GM12872 (cell line): ENCODE results near the gene MPPED1.

Experiments
- TF ChIP-seq, protein P1 (sequence below): IDR thresholded peaks from 3 replicates; pipeline ENCODE4 v1.5.1; 2011; ENCODE audit warnings: low read depth, mild to moderate bottlenecking, low read length, moderate library complexity; ENCODE audit not compliant: insufficient read depth

The MPPED1 gene

DNA sequence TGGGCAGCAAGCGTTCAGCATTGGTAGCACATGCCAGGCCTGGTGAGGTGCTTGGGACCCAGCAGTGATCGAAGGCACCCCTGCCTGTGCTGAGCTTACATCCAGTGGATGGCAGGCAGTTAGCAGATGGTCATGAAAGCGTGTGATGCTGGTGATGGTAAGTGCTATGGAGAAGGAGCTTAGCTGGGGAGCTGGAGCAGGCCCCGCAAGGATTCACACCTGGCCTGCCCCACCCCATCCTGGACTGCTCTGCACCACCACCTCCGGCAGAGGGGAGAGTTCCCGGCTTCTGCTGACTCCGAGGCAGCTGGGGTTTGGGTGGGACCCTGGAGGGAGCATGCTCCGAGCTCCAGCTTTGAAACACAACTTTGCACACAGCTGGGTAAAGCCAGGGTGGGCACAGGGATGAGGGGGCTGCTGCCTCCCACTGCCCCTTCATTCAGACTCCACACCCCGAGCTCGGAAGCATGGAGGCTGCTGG lies 16.2 kb downstream of the MPPED1 start:
- TF ChIP-seq, protein P1, sequence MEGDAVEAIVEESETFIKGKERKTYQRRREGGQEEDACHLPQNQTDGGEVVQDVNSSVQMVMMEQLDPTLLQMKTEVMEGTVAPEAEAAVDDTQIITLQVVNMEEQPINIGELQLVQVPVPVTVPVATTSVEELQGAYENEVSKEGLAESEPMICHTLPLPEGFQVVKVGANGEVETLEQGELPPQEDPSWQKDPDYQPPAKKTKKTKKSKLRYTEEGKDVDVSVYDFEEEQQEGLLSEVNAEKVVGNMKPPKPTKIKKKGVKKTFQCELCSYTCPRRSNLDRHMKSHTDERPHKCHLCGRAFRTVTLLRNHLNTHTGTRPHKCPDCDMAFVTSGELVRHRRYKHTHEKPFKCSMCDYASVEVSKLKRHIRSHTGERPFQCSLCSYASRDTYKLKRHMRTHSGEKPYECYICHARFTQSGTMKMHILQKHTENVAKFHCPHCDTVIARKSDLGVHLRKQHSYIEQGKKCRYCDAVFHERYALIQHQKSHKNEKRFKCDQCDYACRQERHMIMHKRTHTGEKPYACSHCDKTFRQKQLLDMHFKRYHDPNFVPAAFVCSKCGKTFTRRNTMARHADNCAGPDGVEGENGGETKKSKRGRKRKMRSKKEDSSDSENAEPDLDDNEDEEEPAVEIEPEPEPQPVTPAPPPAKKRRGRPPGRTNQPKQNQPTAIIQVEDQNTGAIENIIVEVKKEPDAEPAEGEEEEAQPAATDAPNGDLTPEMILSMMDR = no peak

DNA sequence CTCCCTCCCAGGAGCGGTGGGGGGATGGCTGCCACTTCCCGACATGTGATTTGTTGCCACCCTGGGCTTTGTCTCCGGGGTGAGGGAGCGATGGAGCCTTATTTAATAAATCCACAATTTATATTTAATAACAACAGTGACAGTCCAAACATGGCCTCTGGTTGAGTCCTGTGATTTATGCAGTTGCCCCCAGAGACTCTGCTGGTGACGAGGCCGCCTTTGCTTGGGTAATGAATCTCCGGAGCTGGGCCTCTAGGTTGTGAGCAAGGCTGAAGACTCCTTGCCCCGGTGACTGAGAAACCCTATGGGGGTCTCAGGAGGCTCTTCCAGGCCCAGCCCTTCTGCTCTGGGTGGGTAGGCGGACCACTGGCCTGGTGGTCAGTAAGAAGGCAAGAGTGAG lies 16.7 kb downstream of the MPPED1 start:
- TF ChIP-seq, protein P1 = no peak

DNA sequence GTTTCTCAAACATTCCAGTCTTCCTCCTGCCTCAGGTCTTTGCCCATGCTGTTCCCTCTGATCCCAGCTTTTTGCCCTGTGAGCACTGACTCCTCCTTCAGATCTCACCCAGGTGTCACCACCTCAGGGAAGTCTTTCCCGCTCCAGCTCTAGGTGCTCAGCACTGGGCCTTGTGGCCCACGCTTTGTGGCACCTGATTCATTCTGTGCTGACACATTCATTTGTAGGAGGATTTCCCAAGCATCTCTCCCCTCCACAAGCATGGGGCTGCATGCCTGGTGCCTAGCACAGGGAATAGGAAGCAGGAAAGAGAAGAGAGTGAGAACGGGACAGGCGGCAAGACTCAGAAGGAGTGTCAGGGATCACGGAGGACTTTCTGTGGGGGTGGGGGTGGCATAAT lies 17.6 kb downstream of the MPPED1 start:
- TF ChIP-seq, protein P1 = no peak

DNA sequence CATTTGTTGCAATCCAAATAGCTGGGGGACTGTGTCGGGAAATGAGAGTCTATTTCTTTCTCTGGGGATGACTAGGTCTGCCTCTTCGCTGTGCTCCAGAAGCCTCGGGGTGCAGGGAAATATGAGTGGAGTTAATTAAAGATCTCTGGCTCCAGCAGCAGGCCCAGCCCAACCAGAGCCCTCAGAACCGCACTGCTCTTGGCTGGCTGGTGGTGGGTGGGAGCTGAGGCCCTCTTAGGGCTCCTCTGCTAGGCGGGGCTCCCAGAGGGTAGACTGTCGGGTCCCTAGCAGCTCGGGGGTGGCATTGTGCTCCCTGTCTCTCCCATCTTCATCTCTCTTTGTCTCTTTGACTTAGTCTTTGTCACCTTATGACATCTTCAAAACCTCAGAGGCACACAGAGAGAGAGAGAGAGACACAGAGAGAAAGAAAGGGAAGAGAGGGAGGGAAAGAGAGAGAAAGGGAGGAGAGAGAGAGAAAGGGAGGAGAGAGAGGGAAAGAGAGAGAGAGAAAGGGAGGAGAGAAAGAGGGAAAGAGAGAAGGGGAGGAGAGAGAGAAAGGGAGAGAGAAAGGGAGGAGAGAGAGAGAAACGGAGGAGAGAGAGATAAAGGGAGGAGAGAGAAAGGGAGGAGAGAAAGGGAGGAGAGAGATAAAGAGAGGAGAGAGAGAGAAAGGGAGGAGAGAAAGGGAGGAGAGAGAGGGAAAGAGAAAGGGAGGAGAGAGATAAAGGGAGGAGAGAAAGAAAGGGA lies 20.2 kb downstream of the MPPED1 start:
- TF ChIP-seq, protein P1 = no peak

DNA sequence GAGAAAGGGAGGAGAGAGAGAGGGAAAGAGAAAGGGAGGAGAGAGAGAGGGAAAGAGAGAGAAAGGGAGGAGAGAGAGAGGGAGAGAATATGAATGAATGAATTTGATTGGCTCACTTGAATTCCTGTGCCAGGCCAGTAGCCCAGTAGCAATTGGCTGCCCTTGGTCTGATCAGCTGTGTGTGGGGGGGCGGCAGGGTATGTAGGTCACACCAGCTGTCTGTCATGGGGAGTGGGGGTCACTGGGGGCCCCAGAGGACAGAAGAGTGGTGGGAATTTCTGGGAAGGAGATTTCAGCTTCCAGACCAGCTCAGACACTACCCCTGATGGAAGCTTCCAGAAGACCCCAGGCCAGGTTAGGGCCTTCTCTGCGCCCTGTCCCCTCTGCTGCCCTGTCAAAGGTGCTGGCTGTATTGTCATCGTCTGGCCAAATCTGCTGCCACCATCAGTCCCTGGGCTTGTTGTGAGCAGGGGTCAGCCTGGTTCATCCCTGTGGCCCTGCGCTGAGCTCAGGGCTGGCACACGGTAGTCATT lies 21.1 kb downstream of the MPPED1 start:
- TF ChIP-seq, protein P1 = no peak

DNA sequence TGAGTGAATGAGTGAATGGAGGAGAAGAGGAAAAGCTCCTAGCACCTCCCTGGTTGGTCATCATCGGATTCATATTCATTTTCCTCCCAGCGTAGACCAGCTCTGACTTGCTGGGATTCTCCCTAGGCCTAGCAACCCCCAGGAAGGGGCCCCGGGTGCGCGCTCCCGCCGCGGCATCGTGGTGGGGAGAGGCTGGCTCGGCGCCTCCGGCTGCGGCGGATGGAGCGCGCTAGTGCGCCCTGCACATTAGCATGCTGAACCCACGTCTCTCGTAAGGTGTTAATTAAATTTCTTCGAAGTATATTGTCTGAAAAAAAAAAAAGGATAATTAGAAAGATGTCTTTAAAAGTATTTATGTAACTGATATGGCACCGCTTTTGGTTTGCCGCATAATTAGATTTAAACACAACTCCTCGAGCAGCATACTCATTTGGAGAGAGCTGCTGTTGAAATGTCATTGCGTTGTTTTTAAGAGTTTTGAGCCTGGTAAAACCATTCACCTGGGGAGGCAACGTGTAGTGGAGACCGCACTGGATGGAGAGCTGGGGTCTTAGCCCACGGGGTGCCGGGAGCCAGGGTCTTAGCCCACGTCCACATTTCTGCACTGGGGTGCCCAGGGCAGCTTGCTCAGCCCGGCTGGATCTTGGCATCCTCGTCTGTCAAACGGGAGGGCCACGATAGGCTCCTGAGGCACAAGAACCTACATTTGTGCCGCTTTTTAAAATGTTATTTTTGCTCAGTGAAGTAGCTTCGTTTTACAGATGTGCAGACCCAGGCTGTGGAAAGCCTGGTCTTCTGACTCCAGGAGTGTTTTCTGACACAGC lies 21.8 kb downstream of the MPPED1 start:
- TF ChIP-seq, protein P1 = no peak

DNA sequence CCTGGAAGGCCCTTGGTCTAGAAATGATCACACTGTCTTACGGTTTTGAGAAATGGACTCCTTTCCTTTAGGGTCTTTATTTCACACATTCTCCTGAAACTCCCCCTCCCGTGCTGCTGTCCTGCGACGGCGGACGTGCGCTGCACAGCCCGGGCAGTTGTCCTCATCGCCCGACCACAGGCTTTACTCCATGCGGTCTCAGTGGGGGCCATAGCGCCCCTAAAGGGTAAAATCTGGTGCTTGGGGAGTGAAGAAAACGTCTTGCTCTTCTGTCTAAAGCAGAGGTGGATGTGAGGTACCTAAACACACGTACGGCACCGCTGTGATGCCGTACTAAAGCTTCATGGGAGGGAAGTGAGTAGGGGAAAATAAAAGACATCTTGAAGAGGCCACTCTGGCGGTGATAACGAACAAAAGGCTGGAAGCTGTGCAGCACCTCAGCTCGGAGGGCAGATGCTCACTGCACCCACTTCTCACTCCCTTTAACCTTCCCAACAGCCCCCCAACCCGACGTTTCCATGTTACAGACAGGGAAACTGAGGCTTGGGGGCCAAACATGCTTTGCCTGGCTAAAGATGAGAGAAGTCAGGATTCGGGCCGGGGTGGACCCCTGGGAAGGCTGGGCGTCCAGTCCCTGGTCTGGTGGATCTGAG lies 22.6 kb downstream of the MPPED1 start:
- TF ChIP-seq, protein P1 = no peak
